Gastroesophageal sphincter (tissue), 4 donors: ENCODE results near the gene GNB5. TPM values are rescaled to one million over a fixed set of nuclear protein-coding genes. Genes with fewer than 3 reads are reported as not detected.

Experiments
- ATAC-seq: fragments of 150-250 bp; one replicate; pipeline ENCODE4 v1.9.1; 2016; ENCODE audit warnings: mild to moderate bottlenecking, moderate library complexity
- H3K27ac ChIP-seq, 4 donors: fragments of 200-600 bp; sonication (generic) in 3 of 4; 1 replicate in 3 of 4; 2 replicates in 1 of 4; pipeline ENCODE4 v1.5.1; 2016 to 2019
- H3K27me3 ChIP-seq: fragments of 200-600 bp; sonication (generic); one replicate; pipeline ENCODE4 v1.5.1; 2019
- H3K36me3 ChIP-seq, 2 donors: fragments of 200-600 bp; sonication (generic); one replicate each; pipeline ENCODE4 v1.5.1; 2019; ENCODE audit warnings: control low read depth in 1 of 2
- H3K4me1 ChIP-seq, 3 donors: fragments of 200-600 bp; sonication (generic); 1 replicate in 2 of 3; 2 replicates in 1 of 3; pipeline ENCODE4 v1.5.1; 2016 to 2019; ENCODE audit warnings: control low read depth in 2 of 3
- H3K4me3 ChIP-seq, 2 donors: fragments of 200-600 bp; sonication (generic); one replicate each; pipeline ENCODE4 v1.5.1; 2019; ENCODE audit warnings: mild to moderate bottlenecking in 1 of 2, moderate library complexity in 1 of 2
- H3K9me3 ChIP-seq, 3 donors: fragments of 200-600 bp; sonication (generic); one replicate each; pipeline ENCODE4 v1.5.1; 2017 to 2019; ENCODE audit warnings: control low read depth in 2 of 3
- EP300 ChIP-seq: sonication (generic); formaldehyde crosslinking; IDR thresholded peaks from one replicate; pipeline ENCODE4 v1.6.1; 2017; ENCODE audit warnings: antibody characterized with exemption, mild to moderate bottlenecking
- POLR2A ChIP-seq, 2 donors: fragments of 450-650 bp; IDR thresholded peaks; one replicate each; pipeline ENCODE4 v1.6.1; 2017; ENCODE audit warnings: antibody characterized with exemption in 2 of 2, mild to moderate bottlenecking in 2 of 2, moderate library complexity in 1 of 2
- POLR2AphosphoS5 ChIP-seq: sonication (generic); formaldehyde crosslinking; IDR thresholded peaks from one replicate; pipeline ENCODE4 v1.6.1; 2017; ENCODE audit warnings: antibody characterized with exemption
- WGBS, 2 donors: methylation state at CpG; one replicate each; pipeline ENCODE4 v1.1.5; 2018; ENCODE audit warnings: low coverage in 1 of 2; 5-methylcytosine and 5-hydroxymethylcytosine counted together
- small RNA-seq, 4 donors: library from RNA; depleted of rRNA; stranded (forward); fragments of <200 nt; gene quantifications; one replicate each; pipeline ENCODE3, GENCODE V24; 2016
- total RNA-seq, 4 donors: library from RNA; depleted of rRNA; stranded (reverse); fragments of >200 nt; gene quantifications; one replicate each; pipeline ENCODE4 v1.1.0, GENCODE V29; 2016
- TF ChIP-seq, protein P1 (sequence below), 4 experiments: fragments of 200-600 bp in 2 of 4; fragments of 450-650 bp in 2 of 4; sonication (generic) in 1 of 4; IDR thresholded peaks; one replicate each; pipeline ENCODE4 v1.5.1; 2017 to 2019; ENCODE audit warnings: antibody characterized with exemption in 4 of 4, mild to moderate bottlenecking in 2 of 4, moderate library complexity in 2 of 4

GNB5 gene
- total RNA-seq, 4 donors from 2014 or later = 37.8 to 57.3 (median 47.9) TPM

DNA sequence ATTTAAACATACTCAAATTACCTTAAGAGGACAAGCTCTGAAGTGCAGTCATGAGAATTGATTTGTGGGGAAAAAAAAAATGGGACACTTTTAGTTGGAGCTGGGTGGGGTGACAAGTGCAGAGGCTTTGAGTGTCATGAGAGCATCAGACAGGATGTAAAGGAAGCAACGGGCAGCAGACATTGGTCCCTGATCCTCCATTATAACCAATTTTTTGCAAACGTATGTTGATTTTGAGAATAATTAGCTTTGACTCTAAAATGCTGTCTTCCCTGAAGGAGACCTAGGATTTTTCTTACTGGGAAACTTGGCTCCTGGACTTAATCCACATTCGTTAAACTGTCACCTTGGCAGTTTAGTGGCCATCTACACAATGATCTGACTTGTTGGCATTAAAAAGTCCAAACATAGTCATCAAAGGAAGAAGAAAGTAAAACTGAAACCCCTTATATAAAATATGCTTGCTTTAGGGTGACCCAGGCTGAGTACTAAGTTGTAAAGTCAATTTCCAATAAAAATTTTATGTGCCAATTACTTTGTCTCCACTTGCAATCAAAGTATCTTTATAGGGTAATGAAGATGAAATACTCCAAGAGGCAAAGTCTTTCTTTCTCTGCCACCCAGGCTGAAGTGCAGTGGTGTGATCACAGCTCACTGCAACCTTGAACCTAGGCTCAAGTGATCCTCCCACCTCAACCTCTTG, 124.2 kb downstream of the GNB5 start:
- Histone ChIP-seq H3K4me3 (no peak overlapping the region), H3K36me3 (peaks cover 2 to 40% of the 10 kb centered on the region in 2 donors), H3K27ac (no peak overlapping the region), H3K27me3 (no peaks in the 10 kb centered on the region), H3K4me1 (no peaks in the 10 kb centered on the region), H3K9me3 (no peaks in the 10 kb centered on the region)
- 82 to 88% methylated on average over 3 of the region's 3 CpGs for WGBS, 2 donors
- TF ChIP-seq POLR2AphosphoS5 (no peak), EP300 (no peak), POLR2A (IDR thresholded peaks at IDR 0.05) (no peak)
- TF ChIP-seq, protein P1, sequence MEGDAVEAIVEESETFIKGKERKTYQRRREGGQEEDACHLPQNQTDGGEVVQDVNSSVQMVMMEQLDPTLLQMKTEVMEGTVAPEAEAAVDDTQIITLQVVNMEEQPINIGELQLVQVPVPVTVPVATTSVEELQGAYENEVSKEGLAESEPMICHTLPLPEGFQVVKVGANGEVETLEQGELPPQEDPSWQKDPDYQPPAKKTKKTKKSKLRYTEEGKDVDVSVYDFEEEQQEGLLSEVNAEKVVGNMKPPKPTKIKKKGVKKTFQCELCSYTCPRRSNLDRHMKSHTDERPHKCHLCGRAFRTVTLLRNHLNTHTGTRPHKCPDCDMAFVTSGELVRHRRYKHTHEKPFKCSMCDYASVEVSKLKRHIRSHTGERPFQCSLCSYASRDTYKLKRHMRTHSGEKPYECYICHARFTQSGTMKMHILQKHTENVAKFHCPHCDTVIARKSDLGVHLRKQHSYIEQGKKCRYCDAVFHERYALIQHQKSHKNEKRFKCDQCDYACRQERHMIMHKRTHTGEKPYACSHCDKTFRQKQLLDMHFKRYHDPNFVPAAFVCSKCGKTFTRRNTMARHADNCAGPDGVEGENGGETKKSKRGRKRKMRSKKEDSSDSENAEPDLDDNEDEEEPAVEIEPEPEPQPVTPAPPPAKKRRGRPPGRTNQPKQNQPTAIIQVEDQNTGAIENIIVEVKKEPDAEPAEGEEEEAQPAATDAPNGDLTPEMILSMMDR (IDR thresholded peaks at IDR 0.05) = no peak
- no peak for ATAC-seq

Small RNAs within 50 kb of the gene (small RNA-seq; reads per million reads assigned to genes)
- 0 reads per million in 4 donors for gene RF00019

Other genes with a start within 250 kb of the GNB5 start
- gene LEO1, start 219.6 kb downstream of the GNB5 start, total RNA-seq = 10 to 100 TPM; 11.7 to 15.7 (median 13.2) TPM
- gene MAPK6, start 172.2 kb downstream of the GNB5 start, total RNA-seq = 10 to 100 TPM; 17.5 to 22.5 (median 20.7) TPM
- gene BCL2L10, start 78.6 kb downstream of the GNB5 start, total RNA-seq = under 1 TPM in 1 of 4 donors, not detected in 3; 0.54 TPM
- gene MYO5C, start 104.4 kb upstream of the GNB5 start, total RNA-seq = 10 to 100 TPM in 3 of 4 donors, 1 to 10 TPM in 1; 2.6 to 12.3 (median 10.2) TPM